ENCODE measurements around the gene CDC42EP1.
"Not testable (repeated sequence)": the region's sequence is repeated elsewhere in the genome, so short reads cannot be mapped to it uniquely, and the experiment has no call there.

CDC42EP1 gene

DNA sequence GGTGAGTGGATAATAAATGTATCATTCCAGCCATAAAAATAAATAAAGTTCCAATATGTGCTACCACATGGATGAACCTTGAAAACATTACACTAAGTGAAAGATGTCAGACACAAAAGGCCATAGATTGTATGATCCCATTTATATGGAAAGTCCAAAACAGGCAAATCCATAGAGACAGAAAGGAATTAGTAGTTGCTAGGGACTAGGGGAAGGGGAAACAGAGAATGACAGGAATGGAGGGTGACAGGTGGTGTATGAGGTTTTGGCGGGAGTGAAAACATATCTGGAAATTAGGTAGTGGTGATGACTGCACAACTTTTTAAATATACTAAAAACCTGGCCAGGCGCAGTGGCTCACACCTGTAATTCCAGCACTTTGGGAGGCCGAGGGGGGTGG lies 25.8 kb upstream of the CDC42EP1 start:
- peak; percentile 73 to 82 for DNase-seq

DNA sequence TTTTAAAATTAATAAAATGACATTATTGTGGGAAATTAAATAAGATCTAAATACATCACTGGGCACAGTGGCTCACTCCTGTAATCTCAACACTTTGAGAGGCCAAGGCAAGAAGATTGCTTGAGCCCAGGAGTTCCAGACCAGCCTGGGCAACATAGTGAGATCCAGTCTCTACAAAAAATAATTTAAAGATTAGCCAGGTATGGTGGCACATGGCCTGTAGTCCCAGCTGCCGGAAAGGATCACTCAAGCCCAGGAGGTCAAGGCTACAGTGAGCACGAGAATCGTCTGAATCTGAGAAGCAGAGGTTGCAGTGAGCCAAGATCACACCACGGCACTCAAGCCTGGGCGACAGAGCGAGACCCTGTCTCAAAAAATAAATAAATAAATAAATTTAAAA lies 25.1 kb upstream of the CDC42EP1 start:
- no peak for DNase-seq

DNA sequence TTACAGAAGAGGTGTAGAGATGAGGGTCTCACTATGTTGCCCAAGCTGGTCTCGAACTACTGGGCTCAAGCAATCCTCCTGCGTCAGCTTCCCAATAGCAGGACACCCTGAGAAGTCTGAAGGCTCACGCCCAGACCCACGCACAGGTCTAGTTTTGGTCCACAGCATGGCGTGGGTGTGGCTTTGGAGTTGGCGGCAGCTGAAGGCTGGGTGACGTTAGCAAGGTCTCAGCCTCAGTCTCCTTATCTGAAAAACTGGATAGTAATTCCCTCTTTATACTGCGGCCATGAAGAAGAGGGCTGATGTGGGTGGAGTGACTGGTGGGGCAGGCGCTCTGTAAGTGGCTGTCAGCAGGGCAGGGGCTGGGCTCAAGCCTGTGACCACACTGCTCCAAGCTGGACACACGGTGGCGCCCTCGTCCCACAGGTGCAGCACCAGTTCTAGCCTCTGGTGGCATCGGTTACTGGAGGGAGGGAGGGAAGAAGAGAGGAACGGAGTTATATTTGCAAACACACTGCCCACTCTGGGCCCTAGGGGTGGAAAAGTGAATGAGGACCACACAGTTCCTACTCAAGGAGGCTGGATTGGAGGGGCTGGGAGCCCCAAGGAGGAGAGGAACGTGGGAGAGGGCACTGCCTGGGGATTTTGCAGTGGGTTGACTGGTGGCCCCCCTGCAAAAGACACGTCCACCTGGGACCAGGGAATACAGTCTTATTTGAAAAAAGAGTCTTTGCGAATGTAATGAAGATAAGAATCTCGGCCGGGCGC lies 21.5 kb upstream of the CDC42EP1 start:
- DNase-seq: peak; percentile 89 to 93

DNA sequence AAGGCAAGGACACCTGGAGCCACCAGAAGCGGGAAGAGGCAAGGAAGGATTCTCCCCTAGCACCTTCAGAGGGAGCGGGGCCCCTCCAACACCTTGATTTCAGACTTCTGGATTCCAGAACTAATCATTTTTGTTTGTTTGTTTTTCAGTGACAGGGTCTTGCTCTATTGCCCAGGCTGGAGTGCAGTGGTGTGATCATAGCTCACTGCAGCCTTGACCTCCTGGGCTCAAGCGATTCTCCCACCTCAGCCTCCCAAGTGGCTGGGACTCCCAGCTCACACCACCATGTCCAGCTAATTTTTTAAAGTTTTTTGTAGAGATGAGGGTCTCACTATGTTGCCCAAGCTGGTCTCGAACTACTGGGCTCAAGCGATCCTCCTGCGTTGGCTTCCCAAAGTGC lies 20.5 kb upstream of the CDC42EP1 start:
- DNase-seq: not testable (repeated sequence)

DNA sequence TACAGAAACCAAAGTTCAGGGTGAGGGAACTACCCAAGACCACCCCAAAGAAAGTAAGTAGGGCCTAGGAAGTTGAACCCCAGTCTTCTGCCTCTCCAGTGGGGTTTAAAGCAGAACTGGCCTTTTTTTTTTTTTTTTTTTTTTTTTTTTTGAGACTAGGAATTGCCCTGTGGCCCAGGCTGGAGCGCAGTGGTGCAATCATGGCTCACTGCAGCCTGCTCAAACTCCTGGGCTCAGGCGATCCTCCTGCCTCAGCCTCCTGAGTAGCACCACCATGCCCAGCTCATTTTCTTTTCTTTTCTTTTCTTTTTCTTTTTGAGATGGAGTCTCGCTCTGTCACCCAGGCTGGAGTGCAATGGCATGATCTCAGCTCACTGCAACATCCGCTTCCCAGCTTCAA lies 17.9 kb upstream of the CDC42EP1 start:
- DNase-seq: not testable (repeated sequence)

DNA sequence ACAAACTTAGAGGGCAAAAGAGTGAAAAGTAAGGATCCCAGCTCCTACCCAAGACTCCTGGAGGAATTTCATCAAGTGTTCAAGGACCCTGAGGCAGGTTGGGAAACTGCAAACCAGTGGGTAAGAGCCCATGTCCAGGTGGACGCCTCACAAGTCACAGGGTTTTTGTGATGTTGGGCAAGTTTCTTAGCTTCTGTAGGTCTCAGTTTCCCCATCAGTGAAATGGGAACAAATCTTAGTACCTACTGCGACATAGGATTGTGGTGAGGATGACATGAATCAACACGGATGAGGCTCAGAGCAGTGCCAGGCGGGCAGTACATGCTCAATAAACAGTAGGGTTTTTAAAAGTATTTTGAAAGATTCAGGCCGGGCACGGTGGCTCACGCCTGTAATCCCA lies 17.3 kb upstream of the CDC42EP1 start:
- DNase-seq: no peak

DNA sequence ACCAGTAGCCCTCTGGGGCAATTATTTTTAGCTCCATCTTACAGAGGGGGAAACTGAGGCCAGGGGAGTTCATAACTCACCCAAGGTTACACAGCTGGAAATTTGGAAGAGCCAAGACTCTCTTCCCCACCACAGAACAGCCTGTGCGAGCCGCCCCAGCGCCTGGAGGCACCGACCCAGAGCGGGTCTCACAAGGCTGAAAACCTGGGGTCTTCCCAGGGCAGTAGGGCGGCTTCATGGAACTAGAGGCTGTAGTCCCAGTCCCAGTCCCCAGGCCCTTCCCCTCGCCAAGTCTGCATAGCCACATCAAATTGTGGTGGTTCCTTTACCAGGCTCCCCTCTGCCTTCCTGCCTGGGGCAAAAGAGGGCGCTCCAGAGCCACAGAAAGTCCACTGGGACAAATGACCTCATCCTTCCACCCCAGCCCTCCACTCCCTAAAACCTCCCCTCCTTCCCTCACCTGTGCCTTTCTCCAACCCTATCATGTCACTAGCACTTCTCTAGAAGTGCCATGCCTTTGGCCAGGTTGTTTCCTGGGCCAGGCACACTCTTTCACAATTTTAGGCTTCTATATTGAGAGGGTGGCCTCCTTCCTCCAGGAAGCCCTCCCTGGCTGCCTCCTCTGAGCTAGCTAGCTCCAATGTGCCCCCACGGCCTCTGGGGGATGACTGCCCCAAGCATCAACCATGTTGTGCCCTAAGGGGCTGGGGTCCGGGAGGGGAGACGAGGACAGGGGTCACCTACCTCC lies 15.2 kb upstream of the CDC42EP1 start:
- DNase-seq: peak in 1 of 2 experiments; percentile 53

DNA sequence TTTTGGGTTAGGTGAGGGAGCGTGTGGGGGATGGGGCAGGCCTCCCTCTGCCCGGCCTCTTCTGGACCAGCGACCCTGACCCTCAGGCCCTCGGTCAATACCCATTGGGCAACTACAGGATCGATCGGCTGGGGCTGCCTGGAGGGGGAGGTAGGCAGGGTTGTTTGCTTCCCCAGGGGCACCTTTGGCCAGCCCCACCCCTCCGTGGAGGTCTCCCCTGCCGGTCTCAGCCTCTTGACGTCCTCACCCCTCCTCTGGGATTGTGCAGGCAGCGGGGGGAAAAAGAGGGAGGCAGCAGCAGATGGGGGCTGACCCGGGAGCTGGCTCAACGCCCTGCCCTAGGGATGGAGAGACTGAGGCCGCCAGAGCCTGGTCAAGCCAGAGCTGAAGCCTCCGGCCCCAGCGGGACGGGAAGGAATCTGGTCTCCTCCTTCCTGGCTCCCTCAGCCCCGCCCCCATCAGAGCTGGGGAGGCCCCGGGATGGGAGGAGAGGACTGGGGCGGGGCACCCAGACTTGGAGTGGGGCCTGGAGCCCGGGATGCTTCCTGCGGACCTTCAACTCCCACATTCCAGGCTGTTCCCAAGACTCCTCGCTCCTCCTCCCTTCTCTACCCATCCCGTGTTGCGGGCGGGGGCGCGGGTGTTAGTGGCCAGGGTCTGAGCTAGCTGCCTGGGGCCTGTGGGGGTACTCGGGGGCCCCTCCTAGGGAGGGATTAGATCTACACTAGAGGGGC lies 14.4 kb upstream of the CDC42EP1 start:
- DNase-seq: no peak

DNA sequence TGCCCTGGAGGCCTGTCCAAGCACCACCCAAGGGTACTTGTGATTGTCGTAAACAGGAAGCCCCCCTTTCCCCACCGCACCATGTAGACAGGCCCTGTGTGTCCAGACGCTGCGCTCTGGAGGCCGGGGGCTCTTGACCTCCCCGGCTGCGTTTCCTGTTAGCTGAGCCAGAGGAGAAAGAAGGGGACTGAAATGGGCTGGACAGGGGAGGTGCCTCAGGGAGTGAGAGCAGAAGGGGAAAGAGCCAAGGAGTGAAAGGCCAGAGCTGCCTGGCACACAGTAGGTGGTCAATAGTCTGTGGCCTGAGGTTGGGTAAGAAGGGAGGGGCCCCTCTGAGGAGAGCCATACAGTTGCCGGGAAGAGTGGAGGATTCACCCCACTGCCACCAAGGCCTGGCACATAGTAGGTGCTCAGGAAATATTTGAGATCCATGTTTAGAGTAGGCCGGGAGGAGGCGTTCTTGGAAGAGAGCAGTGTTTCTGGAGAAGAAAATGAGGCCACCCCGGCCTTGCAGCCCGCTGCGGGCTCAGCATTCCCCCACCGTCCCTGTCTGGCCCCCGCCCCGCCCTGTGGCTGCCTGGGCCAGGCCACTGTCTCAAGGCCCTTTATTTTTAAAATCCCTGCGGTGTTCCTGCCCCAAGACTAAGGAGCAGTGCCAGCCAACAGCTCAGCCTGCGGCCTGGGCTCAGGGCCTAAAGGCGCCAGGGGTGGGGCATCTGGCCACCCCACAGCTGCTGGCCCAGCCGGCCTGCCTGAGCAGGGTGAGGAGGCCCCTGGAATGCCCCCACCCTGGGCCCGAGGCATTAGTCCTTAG lies 13.6 kb upstream of the CDC42EP1 start:
- DNase-seq: no peak

DNA sequence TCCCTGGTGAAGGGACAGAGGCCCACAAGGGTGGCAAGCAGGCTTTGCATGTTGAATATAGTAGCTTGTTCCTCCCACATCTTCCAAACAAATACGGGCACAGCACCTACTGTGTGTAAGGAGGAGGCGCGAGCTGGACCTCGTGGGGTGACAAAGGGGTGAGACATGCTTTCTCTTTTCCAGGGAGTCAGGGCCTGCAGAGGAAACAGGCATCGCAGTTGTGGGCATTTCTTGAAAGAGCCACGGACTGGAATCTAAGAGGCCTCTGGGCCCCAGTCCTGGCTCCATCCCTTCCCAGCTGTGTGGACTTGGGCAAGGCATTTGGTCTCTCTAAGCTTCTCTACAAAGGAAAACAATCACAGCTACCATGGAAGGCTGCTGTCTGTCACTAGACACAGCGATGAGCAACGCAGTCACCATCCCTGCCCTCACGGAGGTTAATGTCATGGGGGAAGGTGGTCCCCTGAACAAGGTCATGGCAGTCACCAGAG lies 13.0 kb upstream of the CDC42EP1 start:
- DNase-seq: no peak

DNA sequence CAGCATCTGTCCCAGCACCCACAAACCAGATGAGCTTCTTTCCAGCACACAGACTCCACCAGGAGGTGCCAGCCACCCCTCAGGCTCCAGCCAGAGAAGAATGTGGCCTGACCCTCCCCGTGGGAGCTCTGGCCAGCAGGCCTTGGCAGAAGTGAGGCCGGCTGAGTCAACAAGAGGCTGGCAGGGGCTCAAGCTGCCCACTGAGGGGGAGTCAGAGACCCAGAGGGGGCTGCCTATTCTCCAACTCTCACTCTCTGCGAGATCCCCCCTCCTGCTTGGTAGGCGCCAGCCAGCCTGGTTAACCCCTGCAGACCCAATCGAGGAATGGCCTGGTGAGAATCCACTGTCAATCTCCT lies 10.6 kb upstream of the CDC42EP1 start:
- no peak for DNase-seq

DNA sequence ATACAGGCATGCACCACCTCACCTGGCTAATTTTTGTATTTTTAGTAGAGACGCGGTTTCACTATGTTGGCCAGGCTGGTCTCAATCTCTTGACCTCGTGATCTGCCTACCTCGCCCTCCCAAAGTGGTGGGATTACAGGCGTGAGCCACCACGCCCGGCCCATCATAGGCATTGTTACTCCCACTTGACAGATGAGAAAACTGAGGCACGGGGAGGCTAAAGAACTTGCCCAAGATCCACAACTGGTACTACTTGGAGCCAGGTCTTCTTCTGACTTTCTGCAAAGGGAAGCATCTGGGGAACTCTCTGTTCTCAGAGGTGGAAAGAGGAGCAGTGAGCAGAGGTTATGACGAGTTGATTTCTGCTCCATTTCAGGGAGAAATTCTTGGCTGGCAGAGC lies 9.4 kb upstream of the CDC42EP1 start:
- not testable (repeated sequence) for DNase-seq

DNA sequence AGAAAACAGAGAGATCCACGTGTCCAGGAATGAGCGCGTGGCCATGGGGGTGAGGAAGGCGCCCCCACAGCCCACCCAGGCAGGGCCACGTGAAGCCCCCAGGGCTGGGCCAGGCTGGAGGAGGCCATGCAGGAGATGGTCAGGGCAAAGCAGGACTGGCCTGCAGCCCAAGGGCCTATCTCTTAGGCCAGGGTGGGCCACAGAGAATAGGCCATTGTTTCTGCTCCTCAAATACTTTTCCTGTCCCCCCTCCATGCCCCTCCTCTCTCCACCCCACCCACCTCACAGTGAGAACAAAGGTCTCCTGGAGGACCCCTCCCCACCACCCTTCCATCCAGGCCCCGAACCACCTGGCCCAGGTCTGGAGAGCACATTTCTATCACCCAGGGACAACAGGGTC lies 8.3 kb upstream of the CDC42EP1 start:
- no peak for DNase-seq

DNA sequence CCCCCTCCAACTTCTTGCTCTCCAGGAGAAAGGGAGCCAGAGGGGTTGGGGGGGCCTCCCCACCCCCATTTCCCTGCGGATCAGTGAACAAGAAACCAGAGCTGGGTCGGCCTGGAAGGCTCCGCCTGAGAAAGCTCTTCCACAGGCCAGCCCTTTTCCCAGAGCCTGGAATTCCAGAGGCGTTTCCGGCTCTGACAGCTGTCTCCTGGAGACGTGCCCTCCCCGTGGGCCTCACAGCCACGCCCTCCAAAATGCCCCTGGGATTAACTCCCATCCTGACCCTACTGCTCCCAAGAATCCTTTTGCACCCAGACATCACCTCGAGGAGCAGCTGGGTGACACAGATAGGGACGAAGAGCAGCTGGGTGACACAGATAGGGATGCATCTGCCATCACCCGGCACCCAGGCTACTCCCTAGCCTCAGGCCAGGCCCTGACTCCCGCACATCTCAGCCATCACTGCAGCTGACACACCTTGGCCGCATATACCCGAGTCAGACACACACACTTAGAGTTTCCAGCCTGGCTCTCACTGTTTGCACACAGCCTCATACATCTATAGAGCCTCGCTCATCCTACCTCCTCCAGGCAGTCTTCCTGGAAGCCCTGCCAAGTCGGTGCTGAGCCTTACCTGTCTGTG lies 7.6 kb upstream of the CDC42EP1 start:
- peak; percentile 33 to 75 for DNase-seq

DNA sequence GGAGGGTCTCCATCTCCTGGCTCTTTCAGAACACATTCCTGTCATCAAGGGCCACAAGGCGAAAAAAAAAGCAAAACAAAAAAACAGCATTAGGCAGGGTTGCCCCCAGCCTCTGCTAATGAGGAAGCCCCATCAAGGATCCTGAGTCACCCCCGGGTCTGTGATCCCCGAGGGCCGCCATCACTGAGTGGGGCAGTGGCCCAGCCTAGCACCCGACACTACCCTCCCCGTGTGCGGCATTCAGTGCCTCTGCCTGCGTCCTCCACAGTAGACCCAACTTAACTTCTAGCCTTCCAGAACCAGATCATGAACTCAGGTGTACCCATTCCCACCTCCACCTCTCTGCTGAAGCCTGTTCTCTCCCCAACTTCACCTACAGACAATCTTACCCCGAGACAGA lies 6.6 kb upstream of the CDC42EP1 start:
- DNase-seq: no peak

DNA sequence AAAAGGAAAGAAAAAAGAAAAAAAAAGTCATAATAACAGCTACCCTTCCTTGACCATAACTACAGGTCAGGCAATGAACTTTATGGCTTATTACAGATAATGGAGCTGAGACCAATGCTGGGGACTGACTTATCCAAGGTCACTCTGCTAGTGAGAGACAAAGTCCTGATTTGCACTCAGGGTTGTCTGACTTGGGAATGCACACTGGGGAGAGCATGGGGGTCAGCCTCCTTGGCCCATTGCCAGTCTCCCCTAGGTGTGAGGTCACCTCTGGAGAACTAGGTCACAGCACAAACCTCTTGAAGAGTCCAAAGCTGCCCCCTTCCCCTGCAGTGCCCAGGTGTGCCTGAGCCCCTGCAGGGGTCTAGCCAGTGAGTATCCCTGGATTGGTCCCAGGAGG lies 5.3 kb upstream of the CDC42EP1 start:
- DNase-seq: no peak

DNA sequence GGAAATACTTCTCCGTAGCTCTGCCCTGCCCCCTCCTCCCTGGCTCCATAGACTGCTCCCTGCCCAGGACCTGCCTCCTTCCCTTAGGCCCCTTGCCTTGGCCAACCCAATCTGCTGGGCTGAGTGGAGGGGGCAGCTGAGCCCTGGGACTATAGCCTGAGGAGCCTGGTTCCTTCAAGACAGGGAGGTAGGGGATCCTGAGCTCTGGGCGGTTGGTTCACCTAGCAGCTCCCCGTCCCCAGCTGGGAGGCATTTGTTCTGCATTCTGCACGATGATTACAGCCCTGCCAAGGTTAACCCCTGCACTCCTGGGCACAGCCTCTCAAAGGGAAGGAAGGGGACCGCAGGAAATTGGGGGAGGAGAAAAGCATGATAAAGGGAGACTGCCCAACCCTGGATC lies 3.6 kb upstream of the CDC42EP1 start:
- no peak for DNase-seq

DNA sequence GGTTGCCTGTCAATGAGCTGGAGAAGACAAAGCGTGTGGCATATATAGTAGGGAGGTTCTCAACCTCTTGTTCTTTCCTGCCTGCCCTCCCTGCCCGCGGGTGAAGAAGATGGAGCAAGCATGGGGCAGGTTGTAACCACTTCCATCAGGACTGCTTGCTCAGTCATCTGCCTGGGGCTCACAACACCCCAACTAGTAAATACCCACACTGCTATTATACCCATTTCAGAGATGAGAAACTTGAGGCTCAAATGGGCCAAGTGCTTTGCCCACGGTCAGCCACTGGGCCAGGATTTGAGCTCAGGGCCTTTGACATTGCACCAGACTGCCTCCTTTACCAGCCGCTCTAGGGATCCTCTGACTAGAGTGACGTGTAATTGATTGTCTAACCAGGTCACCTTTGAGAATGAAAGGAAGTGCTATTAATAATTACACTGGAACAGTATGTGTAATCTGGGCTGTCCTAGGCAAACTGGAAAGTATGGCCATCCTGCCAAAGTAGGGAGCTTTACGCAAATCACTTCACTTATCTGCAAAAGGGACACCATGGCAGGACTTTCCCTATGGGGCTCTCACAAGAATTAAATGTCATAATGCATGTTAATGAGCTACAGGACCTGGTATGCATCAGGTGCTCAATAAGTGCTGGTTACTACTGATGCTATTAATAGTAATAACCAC lies 2.8 kb upstream of the CDC42EP1 start:
- no peak for DNase-seq

DNA sequence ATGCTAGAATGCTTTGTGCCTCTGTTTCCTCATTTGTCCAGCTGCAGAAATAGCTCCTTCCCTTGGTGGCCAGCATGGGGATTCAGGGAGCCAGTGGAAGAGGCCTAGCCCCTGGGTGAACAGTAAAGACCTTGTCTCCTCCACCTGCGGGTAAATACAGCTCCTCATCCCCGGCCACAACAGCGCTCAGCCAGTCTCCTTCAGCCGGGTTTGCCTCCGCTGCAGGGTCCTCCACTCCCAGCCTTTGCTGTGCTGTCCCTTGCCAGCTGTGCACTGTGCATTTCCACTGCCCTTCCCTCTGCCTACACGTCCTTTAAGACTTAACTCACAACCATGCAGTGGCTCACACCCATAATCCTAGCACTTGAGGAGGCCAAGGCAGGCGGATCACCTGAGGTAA lies 1.5 kb upstream of the CDC42EP1 start:
- DNase-seq: no peak

DNA sequence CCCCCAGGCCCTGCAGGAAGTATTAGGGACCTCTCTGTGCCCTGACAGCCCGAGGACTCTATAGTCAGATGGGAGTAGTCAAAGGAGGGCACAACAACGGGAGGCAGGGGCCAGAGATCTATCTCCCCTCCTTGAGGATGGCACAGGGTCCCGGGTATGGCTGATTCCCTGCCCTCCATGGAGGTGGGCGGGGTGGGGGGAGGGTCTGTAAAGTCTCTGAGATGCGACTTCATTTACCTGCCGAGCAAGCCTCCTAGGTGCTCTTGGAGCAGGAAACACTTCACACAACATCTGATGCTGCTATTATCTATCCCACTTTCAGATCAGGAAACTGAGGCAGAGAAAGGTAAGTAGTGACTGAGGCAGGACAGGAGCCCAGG lies 769 bp upstream of the CDC42EP1 start:
- no peak for DNase-seq

DNA sequence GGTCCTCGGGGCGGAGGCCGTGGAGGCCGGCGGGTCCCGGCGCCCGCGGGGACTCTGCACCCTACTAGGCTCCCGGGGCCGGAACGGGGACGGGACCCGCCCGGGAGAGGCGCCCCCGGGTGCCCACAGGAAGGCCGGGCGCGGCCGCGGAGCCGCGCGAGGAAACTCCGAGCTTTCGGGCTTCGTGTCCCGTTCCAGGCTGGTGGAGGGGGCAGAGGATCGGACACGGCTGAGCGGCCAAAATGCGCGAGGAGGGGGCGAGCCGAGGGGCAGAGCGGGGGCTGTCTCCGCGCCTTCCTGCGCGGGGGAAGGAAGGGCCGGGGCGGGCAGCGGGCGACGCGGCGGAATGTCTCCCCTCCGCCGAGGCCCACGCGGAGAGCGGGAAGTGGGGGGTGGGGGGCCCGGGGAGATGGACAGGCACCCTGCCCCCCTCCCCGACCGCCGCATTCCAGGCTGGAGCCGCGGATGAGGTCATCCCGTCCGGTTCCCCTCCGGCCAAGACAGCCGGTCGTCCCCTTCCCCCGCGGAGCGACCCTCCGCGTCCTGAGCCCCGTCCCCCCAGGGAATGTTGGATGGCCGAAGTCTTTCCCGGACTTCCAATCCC lies 430 bp downstream of the CDC42EP1 start:
- DNase-seq: no peak

Measured in NCI-H524 (cell line).